ENCODE data around the gene CD300LD.
"Not testable (repeated sequence)": the region's sequence is repeated elsewhere in the genome, so short reads cannot be mapped to it uniquely, and the experiment has no call there.

CD300LD gene

DNA sequence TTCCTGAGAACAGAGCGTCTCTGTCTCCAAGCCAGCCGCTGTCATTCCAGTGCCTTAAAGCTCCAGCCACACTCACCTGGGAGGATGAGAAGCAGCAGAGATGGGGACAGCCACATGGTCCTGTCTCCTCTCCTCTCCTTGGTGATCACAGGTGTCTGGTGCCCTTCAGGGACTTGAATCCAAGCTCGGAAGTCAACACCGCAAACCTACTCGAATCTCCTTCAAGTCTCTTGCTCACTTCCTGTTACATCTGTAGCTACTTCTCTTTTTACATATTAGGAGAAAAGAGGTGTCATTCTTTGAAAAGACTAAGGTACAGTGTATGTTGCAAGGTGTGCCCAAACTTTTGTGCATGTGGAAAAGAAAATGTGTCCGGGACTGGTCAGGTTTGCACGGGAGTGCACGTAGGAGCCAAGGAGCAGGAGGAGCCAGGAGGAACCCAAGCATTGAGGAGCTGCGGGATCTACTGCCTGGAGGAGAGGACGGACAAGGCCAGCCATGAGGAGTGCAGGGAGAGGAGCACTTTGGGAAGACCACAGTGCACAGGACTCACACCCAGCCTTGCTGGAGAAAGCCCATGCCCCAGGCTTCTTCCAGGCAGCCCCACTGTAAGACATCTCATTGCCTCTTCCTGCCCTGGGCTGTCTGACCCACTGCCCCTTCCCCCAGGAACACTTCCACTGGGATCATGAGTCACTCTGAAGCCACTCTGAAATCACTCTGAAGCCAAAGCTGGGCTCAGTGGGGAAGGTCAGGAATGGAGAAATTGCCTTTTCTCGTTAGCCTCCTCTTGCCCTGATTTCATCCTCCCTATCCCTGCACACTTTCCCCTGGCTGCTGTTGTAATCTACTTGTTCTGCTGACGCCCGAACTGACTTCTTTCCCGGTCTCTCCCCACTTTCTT lies at the start of gene CD300LD:
Gene CD300LD, minus strand, starts transcription at position 197 of the 904 bp plus-strand sequence. Its CDS starts 81 bp downstream, at position 116.
- DNase-seq, result no peak

DNA sequence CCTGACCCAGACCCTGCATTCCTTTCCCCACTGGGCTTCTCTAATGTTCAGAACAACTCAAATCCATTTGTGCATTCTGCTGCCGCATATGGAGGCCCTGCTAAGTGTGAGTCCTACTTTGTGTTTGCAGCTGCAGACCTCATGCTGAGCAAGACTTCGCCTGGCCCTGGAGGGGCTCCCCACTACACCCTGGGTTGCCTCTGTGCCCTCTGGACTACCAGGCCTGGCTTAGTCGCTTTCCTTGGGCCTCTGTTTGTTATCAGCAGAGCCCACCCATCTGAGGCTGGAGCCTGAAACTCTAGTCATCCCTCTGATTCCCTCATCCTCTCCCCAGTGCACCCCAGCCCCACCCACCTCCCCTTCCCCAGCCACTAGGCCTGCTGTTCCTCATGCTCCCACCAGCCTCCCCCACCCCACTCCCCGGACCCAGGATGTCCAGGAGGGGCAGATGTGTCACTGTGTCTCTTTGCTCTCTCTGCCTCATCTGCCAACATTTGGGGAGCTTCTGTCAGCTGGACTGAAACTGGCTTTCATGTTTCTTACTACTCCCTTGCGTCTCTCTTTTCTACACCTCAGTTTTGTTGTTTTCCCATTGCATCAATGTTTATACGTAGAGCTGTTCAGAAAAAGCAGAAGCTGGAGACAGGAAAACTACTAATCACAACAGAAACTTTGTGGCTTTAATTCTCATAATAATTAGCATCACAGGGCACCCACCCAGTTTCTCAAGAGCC lies 49.3 kb upstream of the CD300LD start:
- no peak for DNase-seq

DNA sequence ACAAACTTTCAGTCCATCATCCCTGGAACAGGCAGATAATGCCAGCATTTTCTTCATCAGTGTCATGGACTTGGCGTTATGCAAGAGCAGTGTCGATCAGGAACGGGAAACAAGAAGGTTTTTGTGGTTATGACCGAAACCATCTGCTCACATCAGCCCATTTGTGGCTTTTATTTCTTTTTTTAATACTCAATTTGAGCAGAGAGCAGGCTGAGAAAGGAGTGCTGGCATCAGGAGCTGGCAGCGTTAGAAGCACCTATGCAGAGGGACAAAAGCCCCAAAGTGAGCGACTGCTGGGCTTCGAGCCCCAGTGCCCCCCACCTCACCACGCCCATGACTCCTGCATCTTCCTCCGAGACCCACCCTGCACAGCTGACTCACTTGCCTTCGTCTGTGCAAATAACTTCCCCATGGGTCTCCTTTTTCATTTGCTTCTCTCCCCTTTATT lies 47.6 kb upstream of the CD300LD start:
- DNase-seq, result no peak

GRCh38 chr17:74637926-74638325 lies 45.8 kb upstream of the CD300LD start:
- DNase-seq, result no peak

- no peak for DNase-seq
Observed at GRCh38 chr17:74637265-74637664, 45.2 kb upstream of the CD300LD start.

- DNase-seq, result not testable (repeated sequence)
Observed at GRCh38 chr17:74636541-74637085, 44.5 kb upstream of the CD300LD start.

DNA sequence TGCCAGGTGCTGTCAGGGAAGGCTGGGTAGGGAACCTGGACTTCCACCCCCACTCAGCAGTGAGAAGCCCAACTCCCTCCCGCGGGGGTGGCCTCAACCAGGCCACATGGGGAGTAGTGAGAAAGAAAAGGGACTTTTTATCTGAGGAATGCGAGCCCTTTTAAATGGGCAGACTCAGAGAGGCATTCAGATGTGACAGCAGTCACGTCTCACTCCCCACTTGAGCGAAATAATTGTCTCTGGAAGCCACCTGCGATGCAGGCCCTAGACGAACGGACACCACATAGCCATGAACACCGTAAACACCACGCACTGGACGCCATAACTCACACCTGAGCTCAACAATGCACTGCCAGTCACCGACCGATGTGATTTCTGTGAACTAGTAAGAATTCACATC lies 43.3 kb upstream of the CD300LD start:
- no peak for DNase-seq

DNA sequence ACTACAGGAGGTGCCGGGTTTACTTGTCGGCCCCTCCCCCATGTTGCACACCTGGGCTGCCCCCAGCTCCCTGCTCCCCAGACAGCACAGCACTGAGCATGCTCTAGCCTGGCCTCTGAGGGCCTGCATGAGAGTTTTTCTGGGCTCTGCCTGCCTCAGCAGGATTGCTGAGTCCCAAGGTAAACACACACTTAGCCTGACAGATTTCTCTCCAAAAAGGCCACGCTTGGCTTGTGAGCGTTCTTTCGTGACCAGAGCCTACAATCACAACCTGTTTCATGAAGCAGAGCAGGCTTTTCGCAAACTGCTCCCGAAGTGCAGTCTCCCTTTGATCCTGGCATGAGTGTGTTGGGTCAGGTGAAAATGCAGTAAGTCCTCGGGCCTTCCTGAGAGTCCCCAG lies 41.2 kb upstream of the CD300LD start:
- DNase-seq, result no peak

DNA sequence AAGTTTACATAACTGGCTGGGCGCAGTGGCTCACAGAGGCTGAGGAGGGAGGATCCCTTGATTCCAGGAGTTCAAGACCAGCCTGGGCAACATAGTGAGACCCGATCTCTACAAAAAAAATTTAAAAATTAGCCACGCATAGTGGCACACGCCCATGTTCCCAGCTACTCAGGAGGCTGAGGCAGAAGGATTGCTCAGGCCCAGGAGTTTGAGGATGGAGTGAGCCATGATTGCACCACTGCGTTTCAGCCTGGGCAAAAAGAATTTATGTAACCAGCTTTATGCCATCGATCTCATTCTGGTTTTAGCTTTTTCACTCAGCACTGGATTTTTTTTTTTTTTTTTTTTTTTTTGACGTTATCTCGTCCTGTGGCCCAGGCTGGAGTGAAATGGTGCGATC lies 40.5 kb upstream of the CD300LD start:
- no peak for DNase-seq

DNA sequence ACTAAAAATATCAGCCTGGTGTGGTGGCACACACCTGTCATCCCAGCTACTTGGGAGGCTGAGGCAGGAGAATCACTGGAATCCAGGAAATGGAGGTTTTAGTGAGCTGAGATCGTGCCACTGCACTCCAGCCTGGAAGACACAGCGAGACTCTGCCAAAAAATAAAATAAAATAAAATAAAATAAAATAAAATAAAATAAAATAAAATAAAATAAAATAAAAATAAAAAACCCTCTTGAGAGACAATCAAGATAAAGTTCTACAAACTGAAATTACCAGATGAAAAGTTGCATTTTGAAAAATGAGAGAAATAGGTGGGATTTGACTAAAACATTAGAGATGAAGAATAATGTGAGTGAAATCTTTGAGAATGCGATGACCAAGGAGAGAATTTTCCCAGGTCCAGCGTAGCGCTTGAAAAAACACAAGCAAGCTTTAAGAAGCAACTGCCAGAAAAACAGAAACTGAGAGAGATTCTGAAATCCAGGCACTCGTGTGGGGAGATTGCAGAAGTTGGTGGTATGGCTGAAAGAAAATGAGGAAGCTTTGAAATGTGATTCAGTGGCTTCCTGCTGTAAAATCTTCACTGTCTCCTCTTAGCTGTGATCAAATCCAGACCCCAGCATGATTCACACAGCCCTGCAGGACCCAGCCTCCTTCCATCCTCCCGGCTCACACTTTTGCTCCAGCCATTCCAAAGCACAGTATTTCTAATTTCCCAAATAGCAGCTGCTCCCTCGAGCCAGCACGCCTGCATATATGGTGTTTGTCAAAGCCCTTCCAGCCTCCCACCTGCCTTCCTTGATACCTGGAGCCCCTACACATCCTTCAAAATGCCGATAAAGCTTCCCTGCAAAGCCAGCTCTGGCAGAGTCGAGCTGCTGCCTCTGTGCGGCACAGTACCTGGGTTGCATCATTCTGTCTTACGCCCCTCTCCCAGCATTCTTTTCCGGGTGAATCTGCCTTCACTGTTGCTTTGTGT lies 39.7 kb upstream of the CD300LD start:
- DNase-seq, result no peak

DNA sequence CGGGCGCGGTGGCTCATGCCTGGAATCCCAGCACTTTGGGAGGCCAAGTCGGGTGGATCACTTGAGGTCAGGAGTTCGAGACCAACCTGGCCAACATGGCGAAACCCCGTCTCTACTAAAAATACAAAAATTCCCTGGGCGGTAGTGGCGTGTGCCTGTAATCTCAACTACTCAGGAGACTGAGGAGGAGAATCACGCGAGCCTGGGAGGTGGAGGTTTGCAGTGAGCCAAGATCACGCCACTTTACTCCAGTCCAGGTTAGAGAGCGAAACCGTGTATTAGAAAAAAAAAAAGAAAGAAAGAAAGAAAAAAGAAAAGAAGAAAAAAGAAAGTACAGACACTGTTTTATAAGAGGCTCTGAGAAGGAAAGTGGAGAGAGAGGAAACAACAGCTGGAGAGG lies 38.2 kb upstream of the CD300LD start:
- not testable (repeated sequence) for DNase-seq

GRCh38 chr17:74625661-74626060 lies 33.6 kb upstream of the CD300LD start:
- no peak for DNase-seq

DNA sequence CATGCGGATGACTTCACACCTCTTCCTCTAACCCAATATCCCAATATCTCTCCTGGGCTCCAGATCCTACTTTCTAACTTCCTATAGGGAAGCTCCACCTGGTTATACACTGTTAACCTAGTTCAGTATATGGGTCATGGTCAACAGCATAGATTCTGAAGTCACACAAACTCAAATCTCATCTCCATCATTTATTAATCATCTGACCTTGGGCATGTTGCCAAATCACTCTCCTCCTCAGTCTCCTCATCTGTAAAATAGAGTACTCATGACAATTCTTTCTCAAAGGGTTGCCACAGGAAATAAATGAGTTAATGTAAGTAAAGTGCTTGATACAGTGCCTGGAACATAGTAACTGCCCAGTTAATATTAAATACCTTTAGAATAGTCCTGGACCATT lies 32.0 kb upstream of the CD300LD start:
- no peak for DNase-seq

- no peak for DNase-seq
Observed at GRCh38 chr17:74623693-74624093, 31.6 kb upstream of the CD300LD start, which contains the start of gene CD300E. TSS of gene CD300E (minus strand) at chr17:74623738. CDS start at chr17:74623621, 117 bp downstream.

- DNase-seq, result no peak
Observed at GRCh38 chr17:74619077-74619673, 27.1 kb upstream of the CD300LD start.

DNA sequence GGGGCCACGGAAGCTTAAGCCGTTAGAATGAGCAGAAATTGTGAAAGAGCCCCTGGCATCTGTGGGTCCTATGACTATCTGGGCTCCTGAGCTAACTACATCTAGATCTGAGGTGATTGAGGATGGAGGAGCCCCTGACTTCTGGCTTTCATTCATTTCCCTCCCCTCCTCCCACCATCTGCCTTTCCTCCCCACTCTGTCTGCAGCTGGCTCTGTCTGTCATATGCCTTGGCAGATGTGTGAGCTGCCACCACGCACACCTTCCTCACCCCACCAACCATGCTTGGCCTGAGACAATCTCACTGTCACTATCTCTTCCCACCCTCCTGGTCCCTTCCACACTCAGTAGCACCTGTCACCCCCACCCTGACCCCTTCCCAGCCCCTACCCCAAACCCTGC lies 26.4 kb upstream of the CD300LD start:
- DNase-seq, result no peak

DNA sequence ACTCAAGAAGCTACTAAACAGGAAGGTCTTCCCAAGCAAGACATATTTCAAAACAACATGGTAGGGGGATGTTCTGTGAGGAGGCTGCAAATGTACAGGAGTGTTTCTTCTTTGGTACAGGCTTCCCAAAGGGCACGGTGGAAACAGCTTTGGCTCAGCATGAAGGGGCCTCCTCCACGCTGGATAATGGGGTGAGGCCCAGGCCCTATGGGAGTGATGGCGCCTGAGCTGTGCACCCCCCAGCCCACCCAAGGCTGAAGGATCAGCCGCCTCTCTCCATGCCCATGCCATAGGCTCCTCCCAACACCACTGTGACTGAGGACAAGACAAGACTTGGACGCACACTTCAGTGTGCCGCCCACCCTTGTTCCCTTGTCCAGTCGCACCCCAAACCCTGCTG lies 24.6 kb upstream of the CD300LD start:
- DNase-seq, result no peak

DNA sequence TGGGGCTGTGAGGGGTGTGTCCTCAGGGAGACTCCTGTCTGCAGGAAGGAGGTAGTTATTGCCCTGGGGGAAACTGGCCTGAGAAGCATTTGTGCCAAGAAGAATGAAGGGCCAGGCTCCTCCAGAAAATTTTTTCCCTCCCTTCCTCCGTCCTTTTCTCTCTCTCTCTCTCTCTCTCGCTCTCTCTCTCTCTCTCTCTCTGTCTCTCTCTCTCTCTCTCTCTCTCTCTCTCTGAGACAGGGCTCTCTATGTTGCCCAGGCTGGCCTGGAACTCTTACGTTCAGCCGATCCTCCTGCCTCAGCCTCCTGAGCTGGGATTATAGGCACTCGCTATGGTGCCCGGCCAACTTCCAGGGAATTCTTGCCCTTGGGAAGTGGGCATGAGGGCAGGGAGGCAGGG lies 20.0 kb upstream of the CD300LD start:
- no peak for DNase-seq

- no peak for DNase-seq
Observed at GRCh38 chr17:74610108-74610507, 18.0 kb upstream of the CD300LD start.

GRCh38 chr17:74608511-74608910 lies 16.4 kb upstream of the CD300LD start:
- no peak for DNase-seq

DNA sequence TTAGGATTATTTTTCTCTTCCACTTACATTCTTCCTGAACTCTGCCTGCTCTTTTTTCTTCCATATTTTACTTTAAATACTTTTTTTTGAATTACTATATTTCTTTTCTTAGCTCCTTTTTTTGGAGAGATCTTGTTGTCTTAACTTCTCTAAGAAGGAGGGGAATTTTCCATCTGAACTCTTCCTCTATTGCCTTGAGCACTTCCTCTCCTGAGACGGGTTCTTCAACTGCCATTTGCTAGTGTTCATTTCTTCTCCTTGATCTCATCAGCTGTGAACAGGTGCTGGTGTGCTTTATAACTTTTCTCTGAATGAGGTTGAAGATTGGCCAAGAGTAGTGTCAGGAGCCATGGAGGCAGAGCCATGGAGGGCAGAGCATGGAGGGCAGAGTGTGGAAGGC lies 15.1 kb upstream of the CD300LD start:
- no peak for DNase-seq

- no peak for DNase-seq
Observed at GRCh38 chr17:74606050-74606449, 14.0 kb upstream of the CD300LD start.

All from NCI-H1417 treated with DMSO at 0.1 percent for 48 hours (cell line).